Measurements from ENCODE around the gene MDGA2.

- TF ChIP-seq CTCF (conservative IDR thresholded peaks at IDR 0.05) (no peak), ZFX (IDR thresholded peaks at IDR 0.05) (no peak)
Measured at GRCh38 chr14:47366006-47366405, 309.4 kb downstream of the MDGA2 start.

Measured in C4-2B (cell line).